Right lobe of liver (tissue), 6 donors: Measurements from ENCODE around the gene MRPL20. TPM values are rescaled to one million over a fixed set of nuclear protein-coding genes. Genes with fewer than 3 reads are reported as not detected.

ENCODE experiments used
- ATAC-seq, 4 donors: fragments of 200-7000 bp; cut with Tn5 transposase; one replicate each; pipeline ENCODE4 v1.9.1; 2020; ENCODE audit warnings: mild to moderate bottlenecking in 4 of 4, moderate library complexity in 4 of 4
- DNase-seq, 3 donors: peaks; one replicate each; pipeline ENCODE4 v3.0.0-alpha.2; 2020
- H3K27ac ChIP-seq, 3 donors: fragments of 200-600 bp; one replicate each; pipeline ENCODE4 v1.8.0; 2022
- H3K27me3 ChIP-seq, 2 donors: fragments of 200-600 bp; one replicate each; pipeline ENCODE4 v1.8.0; 2022
- H3K36me3 ChIP-seq, 4 donors: fragments of 200-600 bp; sonication (generic) in 1 of 4; one replicate each; pipeline versions ENCODE4 v1.5.1 to v1.8.0; 2017 to 2022; ENCODE audit warnings: control low read depth in 1 of 4
- H3K4me1 ChIP-seq, 4 donors: fragments of 200-600 bp; sonication (generic) in 1 of 4; one replicate each; pipeline versions ENCODE4 v1.5.1 to v1.8.0; 2017 to 2022; ENCODE audit warnings: control low read depth in 1 of 4
- H3K4me3 ChIP-seq, 3 donors: fragments of 200-600 bp; one replicate each; pipeline ENCODE4 v1.8.0; 2022
- H3K9me3 ChIP-seq, 4 donors: fragments of 200-600 bp; sonication (generic) in 1 of 4; one replicate each; pipeline versions ENCODE4 v1.5.1 to v1.8.0; 2017 to 2022; ENCODE audit warnings: control low read depth in 1 of 4
- CTCF ChIP-seq, 4 donors: fragments of 200-600 bp in 3 of 4; fragments of 450-650 bp in 1 of 4; IDR thresholded peaks; one replicate each; pipeline versions ENCODE4 v1.5.1 to v1.8.0; 2016 to 2022; ENCODE audit warnings: antibody characterized with exemption in 4 of 4, mild to moderate bottlenecking in 2 of 4
- POLR2A ChIP-seq: fragments of 450-650 bp; IDR thresholded peaks from one replicate; pipeline ENCODE4 v1.6.1; 2017; ENCODE audit warnings: antibody characterized with exemption, mild to moderate bottlenecking
- WGBS: methylation state at CpG from one replicate; pipeline ENCODE4 v1.1.6; 2018; ENCODE audit warnings: low coverage, low lambda C conversion rate; ENCODE audit not compliant: insufficient coverage; ENCODE audit errors: missing lambda C conversion rate; 5-methylcytosine and 5-hydroxymethylcytosine counted together
- intact Hi-C, 2 donors: fragments of 100-400 bp; cut with DNase I; formaldehyde crosslinking; loops; one replicate each; pipeline versions ENCODE4 v1.11.2 to v1.14.1; 2022
- total RNA-seq, 6 experiments: library from RNA; depleted of rRNA in 2 of 6; stranded (reverse); fragments of >200 nt in 2 of 6; fragmentation: NEBNext Ultra II Directional in 3 of 6; extraction: Animal tissue kit (Norgen Biotek cat#: 25700) in 3 of 6; gene quantifications; one replicate each; pipeline versions ENCODE4 v1.1.0 to v1.2.4, GENCODE V29; 2016 to 2023
- donor health status: DM: no; HTN: yes; CAD: no.
- donor health status: DM: no; HTN: no; CAD: no.
- donor health status: DM: no; HTN: no; CAD: no.
- donor health status: DM: no; HTN: yes; CAD: no.
- donor health status: DM: no; HTN: yes; CAD: no.

Gene MRPL20
- total RNA-seq, 6 experiments from 2014 or later: 44.1 to 91.2 (median 56.5) TPM

GRCh38 chr1:1425753-1426495 is 18.8 kb upstream of the MRPL20 start:
- Histone ChIP-seq H3K4me1 (peaks cover 0 to 18% (median 6%) of the 10 kb centered on the region in 4 donors), H3K4me3 (no peak overlapping the region), H3K36me3 (no peaks in the 10 kb centered on the region), H3K9me3 (no peaks in the 10 kb centered on the region), H3K27me3 (no peaks in the 10 kb centered on the region), H3K27ac (no peak overlapping the region)
- no peak for TF ChIP-seq POLR2A
- no peak for TF ChIP-seq CTCF (IDR thresholded peaks at IDR 0.05)
- peak in 1 of 3 donors; percentile 53 for DNase-seq
- intact Hi-C loops: no loop called here
- no peak for ATAC-seq
- WGBS: 26% methylated on average over 2 of the region's 33 CpGs

GRCh38 chr1:1425426-1425752 is 18.3 kb upstream of the MRPL20 start:
- no peaks in the 10 kb centered on the region for H3K27me3 ChIP-seq
- no peak for TF ChIP-seq CTCF (IDR thresholded peaks at IDR 0.05)
- no peak for TF ChIP-seq POLR2A
- H3K4me1 ChIP-seq: peaks cover 0 to 13% (median 4%) of the 10 kb centered on the region in 4 donors
- DNase-seq (peak in 1 of 3 donors; percentile 47), ATAC-seq (no peak)
- intact Hi-C loops: no loop called here
- no peaks in the 10 kb centered on the region for H3K9me3 ChIP-seq
- H3K36me3 ChIP-seq: no peaks in the 10 kb centered on the region
- H3K27ac ChIP-seq: no peak overlapping the region
- no CpG with 5 or more reads among the region's 12 CpGs for WGBS
- H3K4me3 ChIP-seq: no peak overlapping the region

GRCh38 chr1:1424707-1425106 is 17.6 kb upstream of the MRPL20 start:
- WGBS: 84% methylated on average over 11 of the region's 15 CpGs
- Histone ChIP-seq H3K27ac (no peak overlapping the region), H3K4me1 (peaks cover 0 to 6% (median under 1%) of the 10 kb centered on the region in 4 donors), H3K4me3 (no peak overlapping the region), H3K27me3 (no peaks in the 10 kb centered on the region), H3K9me3 (no peaks in the 10 kb centered on the region), H3K36me3 (no peaks in the 10 kb centered on the region)
- TF ChIP-seq POLR2A (no peak), CTCF (IDR thresholded peaks at IDR 0.05) (no peak)
- ATAC-seq (no peak), DNase-seq (peak in 1 of 3 donors; percentile 40)
- intact Hi-C loops: no loop called here

- no peak for ATAC-seq
- intact Hi-C loops: no loop called here
- Histone ChIP-seq H3K27me3 (no peaks in the 10 kb centered on the region), H3K36me3 (no peaks in the 10 kb centered on the region), H3K27ac (no peak overlapping the region), H3K4me1 (no peaks in the 10 kb centered on the region), H3K9me3 (no peaks in the 10 kb centered on the region), H3K4me3 (no peak overlapping the region)
- 86% methylated on average over 7 of the region's 7 CpGs for WGBS
- DNase-seq: no peak
- TF ChIP-seq POLR2A (no peak), CTCF (IDR thresholded peaks at IDR 0.05) (no peak)
Measured at GRCh38 chr1:1423245-1423597, 16.1 kb upstream of the MRPL20 start.
